Activated T-helper 1 cell treated with anti-CD3 and anti-CD28 coated beads, Interleukin-2, amount 50 U/mL, for 16 hours (primary cell): ENCODE measurements around the gene C2orf72.

Experiments
- DNase-seq, 2 donors: peaks; one replicate each; pipeline ENCODE4 v3.0.0-alpha.2; 2020; ENCODE audit warnings: low read depth in 1 of 2, low spot score in 1 of 2

Gene C2orf72

GRCh38 chr2:231041061-231041689, 3.9 kb downstream of the C2orf72 start:
- DNase-seq = no peak

GRCh38 chr2:231043796-231044195, 6.5 kb downstream of the C2orf72 start:
- DNase-seq = no peak

GRCh38 chr2:231046916-231047273, 9.6 kb downstream of the C2orf72 start:
- no peak for DNase-seq

GRCh38 chr2:231047274-231047922, 10.1 kb downstream of the C2orf72 start:
- DNase-seq = no peak

GRCh38 chr2:231047923-231048915, 10.9 kb downstream of the C2orf72 start:
- no peak for DNase-seq

GRCh38 chr2:231049286-231050017, 12.1 kb downstream of the C2orf72 start:
- DNase-seq = no peak

- no peak for DNase-seq
These were observed 12.9 kb downstream of the C2orf72 start for GRCh38 chr2:231050018-231050901.

- no peak for DNase-seq
These were observed 13.8 kb downstream of the C2orf72 start for GRCh38 chr2:231051116-231051515.

- DNase-seq = peak; percentile 65 to 71
These were observed 15.4 kb downstream of the C2orf72 start for GRCh38 chr2:231052494-231053451.

GRCh38 chr2:231053846-231054245, 16.5 kb downstream of the C2orf72 start:
- DNase-seq = no peak

GRCh38 chr2:231056453-231057416, 19.4 kb downstream of the C2orf72 start, which contains the start of gene PSMD1:
Gene PSMD1 (plus strand): TSS chr2:231056867. CDS start chr2:231057026, 159 bp downstream.
- peak; percentile 88 to 90 for DNase-seq

GRCh38 chr2:231057590-231057989, 20.3 kb downstream of the C2orf72 start:
- DNase-seq = no peak

GRCh38 chr2:231058761-231059550, 21.6 kb downstream of the C2orf72 start:
- no peak for DNase-seq

GRCh38 chr2:231059756-231060155, 22.4 kb downstream of the C2orf72 start:
- no peak for DNase-seq

GRCh38 chr2:231062776-231063175, 25.5 kb downstream of the C2orf72 start:
- DNase-seq = no peak

- no peak for DNase-seq
These were observed 26.0 kb downstream of the C2orf72 start for GRCh38 chr2:231063347-231063746.

- no peak for DNase-seq
These were observed 28.6 kb downstream of the C2orf72 start for GRCh38 chr2:231065966-231066365.
